Memory B cell (primary cell): ENCODE measurements around the gene NWD2.

Experiments
- ATAC-seq: fragments of 150-1000 bp; cut with Tn5 transposase; 2 replicates; pipeline ENCODE4 v1.10.0; 2021; ENCODE audit warnings: low read depth, mild to moderate bottlenecking, moderate library complexity
- DNase-seq, 2 donors: peaks; one replicate each; pipeline ENCODE4 v3.0.0; 2022; ENCODE audit warnings: low spot score in 2 of 2
- H3K27ac Mint-ChIP-seq: one replicate; pipeline ENCODE4 v1.8.0; 2022; ENCODE audit warnings: mild to moderate bottlenecking, moderate library complexity, mixed read lengths
- H3K27me3 Mint-ChIP-seq: one replicate; pipeline ENCODE4 v1.8.0; 2022; ENCODE audit warnings: mixed read lengths
- H3K36me3 Mint-ChIP-seq: one replicate; pipeline ENCODE4 v1.8.0; 2022; ENCODE audit warnings: mild to moderate bottlenecking, mixed read lengths
- H3K4me1 Mint-ChIP-seq: one replicate; pipeline ENCODE4 v1.8.0; 2022; ENCODE audit warnings: mixed read lengths
- H3K4me3 Mint-ChIP-seq: one replicate; pipeline ENCODE4 v1.8.0; 2022; ENCODE audit warnings: mild to moderate bottlenecking, moderate library complexity, mixed read lengths
- H3K9me3 Mint-ChIP-seq: one replicate; pipeline ENCODE4 v1.8.0; 2022; ENCODE audit warnings: mixed read lengths

NWD2 gene

DNA sequence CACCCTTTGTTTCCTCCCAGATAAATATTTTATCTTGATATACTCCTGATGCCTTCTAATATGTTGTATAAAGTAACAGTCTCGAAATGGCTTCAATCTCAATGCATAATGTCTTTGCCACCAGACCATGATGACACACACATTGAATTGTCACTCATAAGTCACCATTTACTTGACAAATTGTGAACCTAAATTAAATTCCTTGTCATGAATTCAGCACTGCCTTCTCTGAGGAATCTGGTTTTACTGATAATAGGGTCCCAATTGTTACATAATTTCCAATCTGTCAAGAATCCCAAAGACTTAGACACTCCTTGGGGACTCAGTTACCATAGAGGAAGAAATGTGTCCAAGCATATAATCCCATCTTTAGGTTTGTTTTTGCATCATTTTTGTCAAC is 82.3 kb downstream of the NWD2 start:
- Mint-ChIP-seq H3K36me3 (no peaks in the 10 kb centered on the region), H3K4me1 (no peaks in the 10 kb centered on the region), H3K4me3 (no peak overlapping the region), H3K9me3 (peaks cover 2% of the 10 kb centered on the region), H3K27ac (no peak overlapping the region), H3K27me3 (peaks cover 5% of the 10 kb centered on the region)
- no peak for ATAC-seq
- no peak for DNase-seq

DNA sequence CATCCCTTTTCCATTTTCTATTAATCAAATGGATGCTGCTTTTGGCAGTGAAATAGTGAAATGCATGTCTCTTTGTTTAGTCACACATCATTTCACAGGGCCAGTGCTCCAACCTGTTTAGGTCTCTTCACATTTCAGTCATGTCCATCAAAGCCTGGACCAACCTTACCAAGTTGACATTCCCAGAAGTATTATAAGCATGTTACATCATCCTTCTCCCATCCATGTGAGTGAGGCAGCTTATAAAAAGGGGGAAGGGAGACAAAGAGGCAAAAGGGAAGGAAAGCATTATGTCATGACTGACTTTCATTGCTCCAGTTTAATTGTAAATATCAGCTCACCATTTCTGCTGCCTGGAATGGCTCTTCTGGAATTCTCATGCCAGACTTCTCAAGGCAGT is 94.4 kb downstream of the NWD2 start:
- Mint-ChIP-seq H3K36me3 (no peaks in the 10 kb centered on the region), H3K9me3 (peaks cover 10% of the 10 kb centered on the region), H3K27me3 (no peaks in the 10 kb centered on the region), H3K4me3 (no peak overlapping the region), H3K27ac (no peak overlapping the region), H3K4me1 (no peaks in the 10 kb centered on the region)
- DNase-seq: no peak
- no peak for ATAC-seq

DNA sequence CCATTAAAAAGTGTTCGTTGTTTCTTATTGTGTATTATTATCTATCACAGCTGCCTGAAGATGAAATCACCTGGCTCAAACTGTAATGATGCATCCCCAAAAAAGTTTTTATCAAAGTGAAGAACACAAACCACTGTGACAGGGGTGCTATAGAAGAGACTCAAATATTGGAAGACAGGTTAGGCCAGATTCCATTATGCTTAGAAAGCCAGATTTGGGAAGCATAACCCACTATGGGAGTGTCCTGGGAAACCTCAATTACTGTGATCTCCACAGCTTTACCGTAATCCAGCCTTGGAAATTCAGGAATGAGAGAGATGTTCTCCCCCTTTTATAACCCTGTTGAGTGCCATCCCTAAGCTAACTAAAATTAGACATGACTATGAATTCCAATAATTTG is 114.2 kb downstream of the NWD2 start:
- peaks cover 8% of the 10 kb centered on the region for H3K27me3 Mint-ChIP-seq
- H3K4me3 Mint-ChIP-seq: no peak overlapping the region
- H3K36me3 Mint-ChIP-seq: no peaks in the 10 kb centered on the region
- H3K4me1 Mint-ChIP-seq: no peaks in the 10 kb centered on the region
- ATAC-seq (no peak), DNase-seq (no peak)
- H3K9me3 Mint-ChIP-seq: no peaks in the 10 kb centered on the region
- no peak overlapping the region for H3K27ac Mint-ChIP-seq

DNA sequence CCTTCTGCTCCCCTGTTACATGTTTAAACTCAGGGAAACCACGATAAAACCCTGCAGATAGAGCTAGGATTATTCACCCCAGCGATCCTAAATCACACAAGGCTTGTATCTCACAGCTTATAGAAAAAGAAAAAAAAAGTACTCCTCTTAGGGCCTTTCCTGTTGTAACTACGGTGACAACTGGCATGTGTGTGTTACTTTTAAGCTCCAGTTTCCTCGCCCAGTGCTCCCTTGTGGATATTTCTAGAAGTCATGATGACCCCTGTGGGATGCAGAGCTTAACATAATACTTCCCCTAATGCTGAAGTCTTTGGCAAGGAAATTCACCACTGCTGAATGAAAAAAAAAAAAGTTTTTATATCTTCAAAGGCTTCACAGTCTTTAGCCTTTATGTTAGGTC is 114.7 kb downstream of the NWD2 start:
- Mint-ChIP-seq H3K27me3 (peaks cover 8% of the 10 kb centered on the region), H3K4me3 (no peak overlapping the region), H3K4me1 (no peaks in the 10 kb centered on the region), H3K9me3 (no peaks in the 10 kb centered on the region), H3K27ac (no peak overlapping the region), H3K36me3 (no peaks in the 10 kb centered on the region)
- DNase-seq: no peak
- ATAC-seq: no peak

DNA sequence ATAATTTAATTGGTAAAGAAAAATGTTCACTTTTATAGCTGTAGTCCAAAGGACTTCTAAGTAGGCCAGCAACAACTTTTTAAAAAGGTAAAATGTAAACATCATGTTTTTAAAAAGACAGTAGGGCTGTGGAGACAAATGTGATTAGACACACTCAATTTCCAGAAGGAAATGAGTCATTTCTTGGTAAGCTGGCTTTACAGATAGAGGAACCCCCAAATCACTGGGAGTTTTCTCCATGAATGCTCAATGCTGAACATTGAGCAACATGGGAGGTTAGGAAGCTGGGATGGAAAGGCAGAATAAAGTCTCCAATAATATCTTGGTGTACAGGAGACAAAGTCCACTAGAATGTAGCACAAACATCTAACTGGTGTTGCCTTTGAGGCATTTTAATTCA is 121.3 kb downstream of the NWD2 start:
- Mint-ChIP-seq H3K9me3 (no peaks in the 10 kb centered on the region), H3K27ac (no peak overlapping the region), H3K27me3 (no peaks in the 10 kb centered on the region), H3K4me1 (no peaks in the 10 kb centered on the region), H3K36me3 (no peaks in the 10 kb centered on the region), H3K4me3 (no peak overlapping the region)
- DNase-seq (no peak), ATAC-seq (no peak)

DNA sequence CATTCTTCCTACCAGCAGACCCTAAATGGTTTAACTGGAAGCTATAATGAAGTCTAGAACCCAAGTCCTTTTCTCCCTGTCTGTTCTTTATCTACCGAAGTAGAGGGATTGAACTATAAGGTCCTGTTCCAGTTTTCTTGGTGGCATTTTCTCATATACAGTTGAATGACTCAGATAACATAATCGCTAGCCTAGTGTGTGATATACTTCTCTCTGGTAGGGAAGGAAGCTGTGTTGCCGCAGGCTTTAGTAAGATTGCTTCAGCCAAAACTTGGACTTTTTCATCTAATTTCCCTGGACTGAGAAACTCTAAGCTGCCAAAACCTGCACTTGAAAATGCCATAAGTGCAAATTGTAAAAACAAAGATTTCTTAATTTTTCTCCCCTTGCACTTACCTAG is 123.4 kb downstream of the NWD2 start:
- Mint-ChIP-seq H3K4me3 (no peak overlapping the region), H3K4me1 (no peaks in the 10 kb centered on the region), H3K36me3 (no peaks in the 10 kb centered on the region), H3K27me3 (peaks cover 1% of the 10 kb centered on the region), H3K9me3 (no peaks in the 10 kb centered on the region), H3K27ac (no peak overlapping the region)
- ATAC-seq (no peak), DNase-seq (no peak)

DNA sequence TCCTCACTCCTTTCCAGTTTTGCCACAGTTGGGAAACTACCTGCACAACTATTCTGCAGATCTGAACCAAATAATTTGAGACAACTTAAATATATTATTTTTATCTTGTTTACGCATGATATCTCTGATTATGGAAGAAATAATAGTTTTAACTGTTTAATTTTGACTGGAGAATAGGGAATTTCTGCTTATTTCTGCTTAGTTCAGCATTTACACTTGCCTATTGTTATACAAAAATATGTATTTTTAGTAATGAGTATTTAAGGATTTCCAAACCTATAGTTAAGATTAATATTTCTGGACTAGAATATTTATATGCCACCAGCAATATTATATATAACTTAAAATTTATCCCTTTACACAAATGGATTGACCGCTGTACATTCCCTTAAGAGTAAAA is 125.5 kb downstream of the NWD2 start:
- Mint-ChIP-seq H3K36me3 (no peaks in the 10 kb centered on the region), H3K4me1 (no peaks in the 10 kb centered on the region), H3K27me3 (peaks cover 1% of the 10 kb centered on the region), H3K27ac (no peak overlapping the region), H3K4me3 (no peak overlapping the region), H3K9me3 (no peaks in the 10 kb centered on the region)
- DNase-seq: no peak
- no peak for ATAC-seq

DNA sequence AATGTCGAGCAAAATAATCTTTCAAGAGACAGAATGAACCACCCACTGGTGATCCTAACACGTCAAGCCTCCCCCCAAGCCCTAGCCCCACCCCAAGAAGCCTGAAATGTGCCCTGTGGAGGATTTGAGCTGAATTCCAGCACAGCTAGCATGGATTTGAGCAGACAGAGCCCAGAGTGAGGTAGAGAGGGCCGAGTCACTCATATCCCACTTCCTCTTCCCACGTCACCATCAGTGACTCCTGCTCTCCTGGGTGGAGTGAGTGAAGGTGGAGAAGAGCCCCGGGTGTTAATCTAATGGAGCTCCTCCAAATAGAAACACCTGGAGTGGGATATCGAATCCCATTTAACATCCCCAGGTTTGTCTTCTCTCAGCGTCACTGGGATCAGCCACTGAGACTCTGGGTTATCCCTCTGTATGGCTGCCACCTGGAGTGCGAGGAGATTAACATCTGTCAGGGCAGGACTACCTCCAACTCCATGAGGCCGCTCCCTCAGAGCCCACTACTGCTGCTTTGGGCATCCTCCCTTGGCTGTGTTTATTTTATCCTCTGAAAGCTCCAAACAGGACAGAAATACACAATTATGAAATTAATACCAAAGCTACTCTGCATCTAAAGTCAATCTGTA is 136.6 kb downstream of the NWD2 start:
- Mint-ChIP-seq H3K27ac (no peak overlapping the region), H3K9me3 (no peaks in the 10 kb centered on the region), H3K27me3 (peaks cover 4% of the 10 kb centered on the region), H3K36me3 (no peaks in the 10 kb centered on the region), H3K4me1 (no peaks in the 10 kb centered on the region), H3K4me3 (no peak overlapping the region)
- DNase-seq (no peak), ATAC-seq (no peak)

DNA sequence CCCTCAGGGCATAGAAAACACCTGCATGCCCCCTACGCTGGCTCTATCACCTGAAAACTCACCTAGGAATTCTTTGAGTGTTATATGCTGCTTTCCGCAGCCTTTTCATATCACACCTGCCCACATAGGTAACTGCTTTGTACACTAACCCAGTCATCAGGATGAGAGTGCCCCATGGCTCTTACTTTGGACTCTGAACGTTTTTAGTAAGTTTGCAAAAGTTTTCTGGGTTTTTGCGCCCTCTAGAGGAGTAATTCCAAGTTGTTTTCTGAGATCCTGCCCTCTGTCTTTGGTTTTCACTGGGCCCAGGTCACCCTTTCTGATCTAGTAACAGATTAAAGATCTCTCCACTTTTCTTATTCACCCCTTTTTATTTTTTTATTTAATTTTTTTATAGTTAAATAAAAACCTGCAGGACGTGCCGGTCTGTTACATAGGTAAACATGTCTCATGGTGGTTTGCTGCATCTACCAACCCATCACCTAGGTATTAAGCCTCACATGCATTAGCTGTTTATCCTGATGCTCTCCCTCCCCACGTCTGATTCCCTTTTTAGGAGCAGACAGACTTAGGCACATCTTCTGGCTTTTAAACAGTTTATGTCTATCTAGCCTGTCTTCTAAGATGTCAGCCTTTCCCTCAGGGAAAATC is 139.2 kb downstream of the NWD2 start:
- no peaks in the 10 kb centered on the region for H3K9me3 Mint-ChIP-seq
- ATAC-seq (no peak), DNase-seq (peak in 1 of 2 donors; percentile 10)
- H3K4me1 Mint-ChIP-seq: no peaks in the 10 kb centered on the region
- H3K27ac Mint-ChIP-seq: no peak overlapping the region
- H3K36me3 Mint-ChIP-seq: no peaks in the 10 kb centered on the region
- no peak overlapping the region for H3K4me3 Mint-ChIP-seq
- H3K27me3 Mint-ChIP-seq: peaks cover 4% of the 10 kb centered on the region

DNA sequence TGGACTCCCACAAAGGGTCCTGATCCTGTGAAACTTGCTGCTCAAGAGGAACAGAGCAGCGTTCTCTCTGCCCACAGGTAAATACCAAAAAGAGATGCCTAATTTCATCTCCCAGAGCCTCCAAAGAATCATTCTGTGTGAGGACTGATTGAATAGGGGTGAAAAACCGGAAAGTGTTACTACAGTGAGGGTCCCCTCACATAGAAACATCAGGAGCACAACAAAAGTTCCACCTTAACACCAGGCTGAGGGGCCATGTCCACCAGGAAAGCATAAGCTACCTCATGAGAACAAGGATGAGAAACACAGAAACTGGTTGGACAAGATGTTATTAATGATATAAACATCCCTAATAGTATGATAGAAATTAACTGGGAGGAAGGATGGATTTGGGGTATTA is 140.9 kb downstream of the NWD2 start:
- no peaks in the 10 kb centered on the region for H3K4me1 Mint-ChIP-seq
- no peak for ATAC-seq
- H3K27me3 Mint-ChIP-seq: peaks cover 4% of the 10 kb centered on the region
- H3K36me3 Mint-ChIP-seq: no peaks in the 10 kb centered on the region
- H3K9me3 Mint-ChIP-seq: no peaks in the 10 kb centered on the region
- no peak overlapping the region for H3K4me3 Mint-ChIP-seq
- DNase-seq: no peak
- H3K27ac Mint-ChIP-seq: no peak overlapping the region

DNA sequence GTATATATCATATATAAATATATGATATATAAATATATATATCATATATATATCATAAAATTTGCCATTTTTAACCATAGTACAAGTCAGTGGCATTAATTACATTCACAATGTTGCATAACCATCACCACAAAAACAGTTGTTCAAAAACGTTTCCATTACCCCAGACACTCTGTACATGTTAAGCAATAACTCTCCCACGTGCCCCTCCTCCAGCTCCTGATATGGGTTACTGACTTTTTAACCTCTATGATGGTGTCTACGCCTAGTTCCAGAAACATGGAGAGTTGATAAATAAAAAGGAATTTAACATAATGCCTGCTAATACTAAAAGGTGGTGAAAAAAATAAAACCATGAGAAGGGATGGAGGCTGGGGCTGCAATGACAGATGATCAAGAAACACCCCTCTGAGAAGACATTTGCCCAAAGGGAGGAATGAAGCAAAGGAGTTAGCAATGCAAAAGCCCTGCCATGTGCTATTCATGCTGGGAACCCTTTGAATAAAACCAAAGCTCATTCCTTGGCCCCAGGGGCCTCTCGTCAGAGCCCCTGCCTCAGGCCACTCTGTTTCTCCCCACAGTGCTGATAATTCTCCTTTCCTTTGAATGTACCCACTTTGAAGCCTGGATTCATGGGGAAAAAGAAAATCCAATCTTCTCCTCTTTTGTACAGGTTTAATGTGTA is 144.3 kb downstream of the NWD2 start:
- no peak for ATAC-seq

DNA sequence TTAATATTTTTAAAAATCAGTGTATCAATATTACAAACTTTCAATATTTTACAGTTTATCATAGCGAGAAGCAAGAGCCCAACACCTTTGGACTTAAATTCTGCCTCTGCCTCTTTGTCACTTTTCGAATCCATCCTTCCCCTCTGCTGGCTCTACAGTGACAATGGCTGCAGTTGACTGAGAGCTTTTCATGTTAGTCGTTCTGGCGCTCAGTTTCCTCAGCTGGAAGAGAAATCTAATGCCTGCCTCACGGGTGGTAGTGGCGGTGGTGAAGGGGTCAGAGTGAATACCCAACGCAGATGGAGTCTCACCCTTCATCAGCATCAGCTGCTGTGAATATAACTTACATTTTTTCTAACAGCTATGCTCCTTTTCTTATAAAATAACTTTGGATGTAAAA is 144.8 kb downstream of the NWD2 start:
- ATAC-seq: no peak
- Mint-ChIP-seq H3K36me3 (no peaks in the 10 kb centered on the region), H3K9me3 (no peaks in the 10 kb centered on the region), H3K27me3 (peaks cover 1% of the 10 kb centered on the region), H3K4me3 (no peak overlapping the region), H3K4me1 (no peaks in the 10 kb centered on the region), H3K27ac (no peak overlapping the region)
- no peak for DNase-seq

More for the DNA sequence above, 144.3 kb downstream of the NWD2 start:
- H3K27ac Mint-ChIP-seq: no peak overlapping the region
- H3K9me3 Mint-ChIP-seq: no peaks in the 10 kb centered on the region
- no peak for DNase-seq
- no peaks in the 10 kb centered on the region for H3K4me1 Mint-ChIP-seq
- H3K27me3 Mint-ChIP-seq: peaks cover 3% of the 10 kb centered on the region
- H3K4me3 Mint-ChIP-seq: no peak overlapping the region
- no peaks in the 10 kb centered on the region for H3K36me3 Mint-ChIP-seq

DNA sequence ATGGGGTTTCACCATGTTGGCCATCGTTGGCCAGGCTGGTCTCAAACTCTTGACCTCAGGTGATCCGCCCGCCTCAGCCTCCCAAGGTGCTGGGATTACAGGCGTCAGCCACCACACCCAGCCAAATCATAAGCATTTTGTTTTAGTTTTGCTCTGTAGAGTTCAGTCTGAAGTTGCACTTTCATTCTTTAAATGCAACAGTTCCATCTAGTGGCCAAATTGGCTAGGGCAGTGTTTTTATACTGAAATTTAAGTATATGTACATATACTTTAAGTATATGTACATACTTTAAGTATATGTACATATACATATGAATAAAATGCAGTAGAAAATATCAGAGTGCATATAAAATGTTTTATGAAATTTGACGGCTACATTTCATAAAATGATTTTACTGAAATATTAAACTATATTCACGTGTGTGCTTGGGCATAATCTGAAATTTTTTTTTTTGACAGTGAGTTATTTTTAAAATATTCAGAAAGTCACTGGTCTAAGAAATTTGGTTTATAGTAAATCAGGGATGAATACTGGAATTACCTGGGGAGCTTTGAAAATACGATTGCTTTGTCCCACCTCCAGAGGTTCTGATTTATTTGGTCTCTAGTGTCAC is 145.5 kb downstream of the NWD2 start:
- Mint-ChIP-seq H3K27ac (no peak overlapping the region), H3K4me1 (no peaks in the 10 kb centered on the region)
- peak in 1 of 2 donors; percentile 18 for DNase-seq

DNA sequence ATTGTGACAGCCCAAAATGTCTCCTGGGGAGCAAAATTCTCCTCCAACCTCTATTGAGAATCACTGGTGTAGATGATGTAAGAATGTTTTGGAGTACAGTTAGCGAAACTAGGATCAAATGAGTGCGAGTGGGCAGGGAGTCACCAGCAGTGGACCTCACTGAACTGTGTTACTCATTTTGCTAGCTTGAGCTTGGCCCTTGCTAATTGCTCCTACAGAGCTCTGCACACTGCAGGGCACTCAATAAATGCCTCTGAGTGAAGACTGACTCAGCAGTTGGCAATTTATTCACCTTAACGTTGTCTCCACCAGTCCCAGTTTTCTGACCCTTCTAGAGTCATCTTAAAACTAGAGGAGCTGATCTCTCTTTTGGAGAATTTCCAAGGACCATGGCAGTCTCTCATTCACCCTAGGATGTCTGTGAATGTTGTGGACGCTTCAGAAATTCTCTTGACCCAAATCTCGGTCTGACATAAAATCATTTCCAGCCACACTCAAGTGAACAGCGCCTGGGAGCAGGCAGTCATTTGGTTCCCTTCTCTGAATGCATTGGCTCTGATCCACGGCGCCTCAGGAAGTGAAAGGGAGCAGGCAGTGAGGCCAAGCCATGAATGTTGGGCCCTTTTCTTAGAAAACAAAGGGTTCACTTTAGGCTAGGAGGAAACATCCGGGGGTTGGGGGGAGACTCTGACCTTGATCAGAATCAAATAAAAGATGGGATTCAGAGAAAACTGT is 148.1 kb downstream of the NWD2 start:
- DNase-seq (no peak), ATAC-seq (no peak)
- H3K4me3 Mint-ChIP-seq: no peak overlapping the region
- no peaks in the 10 kb centered on the region for H3K4me1 Mint-ChIP-seq
- no peaks in the 10 kb centered on the region for H3K9me3 Mint-ChIP-seq
- no peak overlapping the region for H3K27ac Mint-ChIP-seq
- no peaks in the 10 kb centered on the region for H3K36me3 Mint-ChIP-seq
- H3K27me3 Mint-ChIP-seq: peaks cover 10% of the 10 kb centered on the region

More for the DNA sequence above, 145.5 kb downstream of the NWD2 start:
- H3K36me3 Mint-ChIP-seq: no peaks in the 10 kb centered on the region
- no peak overlapping the region for H3K4me3 Mint-ChIP-seq
- ATAC-seq: no peak
- H3K27me3 Mint-ChIP-seq: peaks cover 3% of the 10 kb centered on the region
- H3K9me3 Mint-ChIP-seq: no peaks in the 10 kb centered on the region
